GM18867 (cell line): ENCODE measurements around the gene CXXC5.
"Not testable (repeated sequence)": the region's sequence is repeated elsewhere in the genome, so short reads cannot be mapped to it uniquely, and the experiment has no call there.

Experiments
- ATAC-seq: cut with Tn5 transposase; IDR thresholded peaks from one replicate; pipeline ENCODE4 v1.9.1; 2021; ENCODE audit warnings: mild to moderate bottlenecking, moderate library complexity; ENCODE audit not compliant: unreplicated experiment

CXXC5 gene

DNA sequence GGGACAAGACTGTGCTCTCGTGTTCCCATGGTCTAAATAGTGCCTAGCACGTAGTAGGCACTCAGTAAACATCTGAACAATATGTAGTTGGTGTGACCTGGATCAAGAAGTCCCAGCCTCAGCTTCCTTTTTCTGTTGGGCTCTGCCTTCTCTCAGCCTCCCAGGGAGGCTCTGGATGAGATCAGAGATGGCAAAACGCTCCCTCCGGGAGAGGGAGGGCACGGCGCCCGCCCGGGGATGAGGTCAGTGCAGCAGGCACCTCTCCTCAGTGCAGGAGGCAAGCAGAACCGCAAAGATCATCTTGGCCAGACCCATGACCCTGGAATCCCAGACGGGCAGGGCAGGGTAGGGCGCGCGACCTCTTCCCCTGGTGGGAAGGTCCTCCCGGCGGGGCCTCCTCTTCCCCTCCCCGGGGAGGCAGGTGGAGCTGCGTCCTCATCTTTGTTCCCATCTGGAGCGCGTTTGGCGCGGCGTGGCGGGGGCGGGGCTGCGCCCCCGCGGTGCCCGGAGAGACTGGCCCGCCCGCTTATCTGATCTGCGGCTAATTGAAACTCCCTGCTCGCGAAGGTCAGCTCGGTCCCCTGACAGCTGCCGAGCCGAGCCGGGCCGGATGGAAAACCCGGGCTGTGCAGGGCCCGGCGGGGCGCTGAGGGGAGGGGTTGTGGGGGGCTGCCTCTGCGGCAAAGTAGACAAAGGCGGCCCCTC lies 60.9 kb downstream of the CXXC5 start:
- no peak for ATAC-seq

DNA sequence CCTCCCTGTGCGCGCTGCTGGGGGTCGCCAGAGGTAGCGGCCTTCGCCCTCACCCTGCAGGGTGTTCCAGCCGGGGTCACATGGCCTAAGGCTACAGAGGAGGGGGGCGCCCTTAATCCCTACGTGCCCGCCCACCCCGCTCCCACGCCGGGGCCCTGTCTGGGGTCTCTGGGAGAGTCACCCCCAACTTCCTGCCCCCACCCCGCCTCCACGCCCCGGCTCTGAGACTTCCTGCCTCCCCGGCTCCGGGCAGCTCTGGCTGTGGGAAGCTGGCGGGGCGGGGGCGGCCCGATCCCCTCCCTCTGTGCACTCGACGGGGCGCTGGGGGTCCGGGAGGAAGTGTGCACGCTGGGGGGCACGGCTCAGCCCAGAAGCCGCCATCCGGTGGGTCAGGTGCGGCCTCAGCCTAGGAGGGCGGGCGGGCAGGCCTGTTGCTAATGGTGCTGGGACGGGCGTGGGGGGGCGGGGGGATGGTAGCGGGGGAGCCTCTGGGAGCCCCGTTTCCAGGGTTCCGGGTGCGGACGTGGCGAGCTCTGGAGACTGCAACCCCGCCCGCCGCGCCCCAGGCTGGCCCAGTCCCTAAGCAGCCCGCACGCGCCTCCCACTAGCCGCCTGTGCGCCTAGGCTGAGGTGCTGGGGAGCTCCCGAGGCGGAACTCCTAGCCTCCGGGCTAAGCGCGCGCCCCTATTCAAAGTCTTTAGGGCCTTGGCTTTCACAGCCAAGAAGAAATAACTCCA lies 61.6 kb downstream of the CXXC5 start:
- ATAC-seq = no peak

DNA sequence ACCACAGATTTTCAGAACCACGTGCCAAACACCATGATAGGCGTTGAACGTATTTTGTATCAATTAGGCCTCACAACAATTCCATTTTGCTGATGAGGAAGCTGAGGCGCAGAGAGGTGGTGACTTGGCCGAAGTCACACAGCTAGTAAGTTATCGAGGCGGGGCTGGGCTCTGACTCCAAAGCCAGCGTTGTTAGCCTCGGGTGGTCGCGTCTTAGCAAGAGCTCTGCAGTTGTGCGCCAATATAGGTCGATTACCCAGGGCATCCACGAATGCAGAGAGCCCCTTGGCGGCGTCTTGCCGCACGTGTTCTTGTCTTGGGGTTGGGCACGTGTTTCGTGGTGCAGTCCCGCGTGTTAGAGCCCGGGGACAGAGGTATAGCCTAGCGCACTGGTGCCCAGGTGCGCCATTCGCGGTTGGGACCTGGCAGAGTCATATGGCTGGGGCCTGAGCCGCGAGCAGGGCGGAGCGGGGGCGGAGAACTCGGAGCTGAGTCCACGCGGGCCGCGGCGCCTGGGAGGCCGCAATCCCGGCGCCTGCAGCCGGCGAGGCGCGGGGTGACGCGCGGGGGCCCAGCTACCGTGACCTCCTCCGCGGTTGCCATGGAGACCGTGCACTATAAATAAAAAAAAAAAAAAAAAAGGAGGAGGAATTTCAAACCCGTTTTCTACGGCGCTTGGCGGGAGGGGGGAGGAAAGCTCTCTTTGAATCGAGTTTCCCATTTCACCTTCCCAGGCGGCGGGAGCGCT lies 62.3 kb downstream of the CXXC5 start:
- no peak for ATAC-seq

DNA sequence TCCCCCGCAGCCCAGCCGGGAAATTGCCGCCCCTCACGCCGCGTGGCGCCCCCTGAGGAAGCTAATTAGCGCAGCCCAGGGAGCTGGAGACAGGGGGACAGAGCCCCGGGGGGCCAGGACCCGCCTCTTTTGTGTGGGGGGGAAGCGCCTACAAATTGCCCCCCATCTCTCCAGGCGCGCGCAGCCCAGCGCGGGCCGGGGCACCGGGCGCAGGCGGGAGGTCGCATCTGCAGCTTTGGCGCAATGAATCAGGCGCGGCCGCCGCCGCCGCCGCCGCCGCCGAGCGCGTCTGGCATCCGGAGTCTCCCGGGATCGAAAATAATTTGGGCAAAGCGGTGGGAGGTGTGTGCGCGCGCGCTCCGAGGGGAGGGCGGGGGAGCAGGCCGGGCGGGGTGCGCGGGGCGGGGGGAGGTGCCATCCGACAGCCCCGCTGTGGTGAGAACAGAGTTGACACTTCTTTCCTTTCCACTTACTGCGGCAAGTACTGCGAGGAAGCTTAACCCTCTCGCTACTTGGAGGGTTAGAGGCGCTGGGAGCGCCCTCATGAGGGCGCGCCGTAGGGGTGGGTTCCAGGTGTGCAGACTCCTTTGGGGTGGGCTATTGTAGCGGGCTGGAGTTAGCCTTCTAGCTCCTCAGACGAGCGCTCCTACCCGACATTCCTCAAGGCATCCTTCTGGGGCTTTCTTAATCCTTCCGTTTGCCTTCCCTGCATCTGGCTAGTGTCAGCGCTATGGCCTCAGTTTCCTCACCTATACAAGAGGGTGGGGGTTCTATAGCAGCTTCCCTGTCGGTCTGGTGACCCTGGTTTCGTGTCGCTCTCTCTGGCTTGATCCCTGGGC lies 63.1 kb downstream of the CXXC5 start:
- peak; percentile 48 for ATAC-seq

DNA sequence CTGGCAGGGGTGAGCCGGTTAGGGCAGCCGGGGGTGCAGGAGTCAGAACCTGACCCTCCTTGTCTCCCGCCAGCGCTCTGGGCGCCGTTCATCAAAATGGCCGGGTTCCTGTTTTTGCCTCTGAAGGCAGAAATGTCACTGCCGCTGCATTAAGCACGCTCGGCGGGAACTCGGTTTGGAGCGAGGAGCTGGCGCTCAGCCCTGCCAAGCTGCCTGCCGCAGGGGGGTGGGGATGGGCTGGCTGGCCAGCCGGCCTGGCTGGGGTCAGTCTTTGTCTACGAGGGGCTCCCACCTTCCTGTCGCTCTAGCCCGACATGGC lies 63.7 kb downstream of the CXXC5 start:
- ATAC-seq = no peak

DNA sequence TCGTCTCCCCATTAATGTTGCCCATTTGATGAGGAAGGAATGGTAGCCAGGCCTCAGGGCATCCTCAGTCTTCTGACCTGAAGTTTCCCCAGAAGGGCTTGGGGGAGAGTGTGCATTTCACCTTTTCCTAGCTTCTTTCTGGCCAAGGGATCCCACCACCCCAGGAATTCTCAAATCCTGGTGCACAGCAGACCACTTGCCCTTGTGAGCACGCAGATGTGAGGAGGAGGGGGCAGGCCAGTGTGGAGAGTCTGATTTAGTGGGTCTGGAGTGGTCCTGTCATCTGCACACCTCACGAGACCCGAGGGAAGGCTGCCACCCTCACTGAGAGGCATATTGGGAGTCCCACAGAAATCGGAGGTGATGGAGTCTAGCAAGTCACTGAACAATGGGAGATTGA lies 64.3 kb downstream of the CXXC5 start:
- ATAC-seq = no peak

DNA sequence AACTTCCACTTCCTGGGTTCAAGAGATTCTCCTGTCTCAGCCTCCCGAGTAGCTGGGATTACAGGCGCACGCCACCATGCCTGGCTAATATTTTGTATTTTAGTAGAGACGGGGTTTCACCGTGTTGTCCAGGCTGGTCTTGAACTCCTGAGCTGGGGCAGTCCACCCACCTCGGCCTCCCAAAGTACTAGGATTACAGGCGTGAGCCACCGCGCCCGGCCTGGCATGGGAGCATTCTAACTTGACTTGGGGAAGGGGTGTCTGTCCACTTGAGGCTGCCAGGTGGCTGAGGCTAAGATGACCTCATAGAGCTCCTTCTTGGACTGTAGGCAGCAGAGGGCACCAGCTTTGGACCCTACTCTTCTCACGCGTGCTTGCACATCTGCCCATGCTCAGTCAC lies 65.7 kb downstream of the CXXC5 start:
- not testable (repeated sequence) for ATAC-seq

DNA sequence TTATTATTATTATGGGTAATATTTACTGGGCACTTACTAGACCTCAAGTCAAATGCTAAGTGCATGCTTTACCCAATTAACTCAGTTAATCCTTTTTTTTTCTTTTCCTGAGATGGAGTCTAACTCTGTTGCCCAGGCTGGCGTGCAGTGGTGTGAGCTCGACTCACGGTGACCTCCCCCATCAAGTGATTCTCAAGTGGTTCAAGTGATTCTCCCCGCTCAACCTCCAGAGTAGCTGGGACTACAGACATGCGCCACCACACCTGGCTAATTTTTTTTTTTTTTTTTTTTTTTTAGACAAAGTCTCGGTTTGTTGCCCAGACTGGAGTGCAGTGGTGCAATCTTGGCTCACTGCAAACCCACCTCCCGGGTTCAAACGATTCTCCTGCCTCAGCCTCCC lies 69.1 kb downstream of the CXXC5 start:
- ATAC-seq = no peak

DNA sequence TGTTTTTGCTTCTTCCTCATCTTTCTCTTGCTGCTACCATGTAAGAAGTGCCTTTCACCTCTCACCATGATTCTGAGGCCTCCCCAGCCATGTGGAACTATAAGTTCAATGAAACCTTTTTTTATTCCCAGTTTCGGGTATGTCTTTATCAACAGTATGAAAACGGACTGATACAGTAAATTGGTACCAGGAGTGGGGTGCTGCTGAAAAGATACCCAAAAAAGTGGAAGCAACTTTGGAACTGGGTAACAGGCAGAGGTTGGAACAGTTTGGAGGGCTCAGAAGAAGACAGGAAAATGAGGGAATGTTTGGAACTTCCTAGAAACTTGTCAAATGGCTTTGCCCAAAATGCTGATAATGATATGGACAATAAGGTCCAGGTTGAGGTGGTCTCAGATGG lies 70.3 kb downstream of the CXXC5 start:
- not testable (repeated sequence) for ATAC-seq

DNA sequence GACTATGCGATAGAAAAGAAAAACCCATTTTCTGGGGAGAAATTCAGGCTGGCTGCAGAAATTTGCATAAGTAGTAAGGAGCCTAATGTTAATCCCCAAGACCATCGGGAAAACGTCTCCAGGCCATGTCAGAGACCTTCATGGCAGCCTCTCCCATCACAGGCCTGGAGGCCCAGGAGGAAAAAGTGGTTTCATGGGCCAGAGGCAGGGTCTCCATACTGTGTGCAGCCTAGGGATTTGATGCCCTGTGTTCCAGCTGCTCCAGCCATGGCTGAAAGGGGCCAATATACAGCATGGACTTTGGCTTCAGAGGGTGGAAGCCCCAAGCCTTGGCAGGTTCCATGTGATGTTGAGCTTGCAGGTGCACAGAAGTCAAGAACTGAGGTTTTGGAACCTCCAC lies 71.8 kb downstream of the CXXC5 start:
- not testable (repeated sequence) for ATAC-seq

DNA sequence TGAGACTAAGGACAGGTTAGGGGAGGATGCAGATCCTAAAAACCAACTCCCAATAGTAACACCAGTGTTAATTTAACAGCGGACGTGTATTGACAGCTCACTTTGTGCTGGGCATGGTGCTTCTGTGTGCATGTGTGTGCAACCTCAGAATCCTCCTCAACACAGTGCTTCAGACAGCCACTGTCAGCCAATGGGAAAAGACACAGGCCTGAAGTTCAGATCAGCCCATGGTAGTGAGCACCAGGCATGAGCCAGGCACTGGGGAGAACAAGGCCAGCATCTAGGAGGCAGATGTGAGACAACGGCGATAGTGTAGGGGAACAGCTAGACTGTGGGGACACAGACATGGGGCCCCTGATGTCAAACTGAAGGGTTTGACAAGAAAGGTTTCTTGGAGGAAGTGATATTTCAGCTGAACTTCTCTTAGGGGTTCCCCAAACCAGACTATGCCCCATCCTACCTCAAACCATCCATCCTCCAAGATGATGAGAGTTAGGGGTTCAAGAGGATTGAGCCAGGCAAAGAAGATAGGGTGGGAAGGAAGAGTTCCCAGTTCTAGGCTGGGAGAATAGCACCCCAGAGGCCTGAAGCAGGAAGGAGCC lies 75.9 kb downstream of the CXXC5 start:
- no peak for ATAC-seq

DNA sequence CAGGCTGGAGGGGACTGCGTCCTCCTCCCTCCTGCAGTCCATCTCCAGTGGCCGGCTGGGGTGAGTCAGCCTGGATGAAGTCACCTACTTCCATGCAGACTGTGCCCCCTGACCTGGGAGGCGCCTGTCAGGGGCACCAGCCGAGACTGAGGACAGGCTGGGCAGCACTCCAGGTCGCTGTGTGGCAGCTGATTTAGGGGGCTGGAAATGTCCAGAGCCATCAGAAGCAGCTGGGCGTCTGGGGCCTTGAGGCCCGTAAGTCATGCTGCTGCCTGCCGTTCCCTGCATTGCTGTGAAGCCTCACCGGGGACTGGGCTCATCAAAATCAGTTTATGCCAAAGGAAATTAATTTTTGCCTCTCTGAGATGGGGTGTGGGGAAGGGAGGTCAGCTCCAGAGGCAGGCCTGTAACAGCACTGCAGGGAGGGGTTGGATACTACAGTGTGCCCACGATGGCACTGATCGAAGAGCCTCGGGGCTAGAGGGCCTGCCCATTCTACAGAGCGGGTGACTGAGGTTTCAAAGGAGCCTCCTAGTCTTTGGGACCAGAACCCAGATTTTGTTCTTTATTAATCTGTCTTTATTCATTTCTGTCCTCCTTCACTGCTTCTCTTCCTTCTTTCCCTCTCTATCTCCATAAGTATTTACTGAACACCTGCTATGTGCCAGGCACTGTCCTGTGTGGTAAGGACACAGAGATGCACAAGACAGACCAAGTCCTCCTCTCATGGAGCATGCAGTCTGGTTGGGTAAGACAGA lies 77.1 kb downstream of the CXXC5 start:
- ATAC-seq = no peak

DNA sequence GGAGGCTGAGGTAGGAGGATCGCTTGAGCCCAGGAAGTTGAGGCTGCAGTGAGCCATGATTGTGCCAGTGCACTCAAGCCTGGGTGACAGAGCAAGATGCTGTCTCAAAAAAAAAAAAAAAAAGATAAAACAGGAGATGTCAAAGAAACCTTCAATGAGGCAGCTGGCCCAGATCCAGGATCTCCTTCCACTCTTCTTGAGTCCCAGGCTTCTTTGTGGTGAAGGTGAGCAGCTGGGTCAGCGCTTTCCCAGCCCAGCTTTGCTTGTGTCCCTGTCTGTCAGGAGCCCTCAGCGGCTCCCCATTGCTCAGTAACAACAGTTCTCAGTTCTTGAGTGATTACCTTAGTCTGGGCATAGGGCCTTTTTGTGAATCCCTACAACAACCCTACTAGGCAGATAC lies 78.1 kb downstream of the CXXC5 start:
- ATAC-seq = no peak

DNA sequence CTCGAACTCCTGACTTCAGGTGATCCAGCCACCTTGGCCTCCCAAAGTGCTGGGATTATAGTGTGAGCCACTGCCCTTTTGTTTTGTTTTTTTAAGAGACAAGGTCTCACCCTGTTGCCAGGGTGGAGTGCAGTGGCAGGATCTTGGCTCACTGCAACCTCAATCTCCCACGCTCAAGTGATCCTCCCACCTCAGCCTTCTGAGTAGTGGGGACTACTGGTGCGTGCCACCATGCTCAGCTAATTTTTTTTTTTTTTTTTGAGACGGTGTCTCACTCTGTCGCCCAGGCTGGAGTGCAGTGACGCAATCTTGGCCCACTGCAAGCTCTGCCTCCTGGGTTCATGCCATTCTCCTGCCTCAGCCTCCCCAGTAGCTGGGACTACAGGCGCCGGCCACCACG lies 79.5 kb downstream of the CXXC5 start:
- ATAC-seq = not testable (repeated sequence)

DNA sequence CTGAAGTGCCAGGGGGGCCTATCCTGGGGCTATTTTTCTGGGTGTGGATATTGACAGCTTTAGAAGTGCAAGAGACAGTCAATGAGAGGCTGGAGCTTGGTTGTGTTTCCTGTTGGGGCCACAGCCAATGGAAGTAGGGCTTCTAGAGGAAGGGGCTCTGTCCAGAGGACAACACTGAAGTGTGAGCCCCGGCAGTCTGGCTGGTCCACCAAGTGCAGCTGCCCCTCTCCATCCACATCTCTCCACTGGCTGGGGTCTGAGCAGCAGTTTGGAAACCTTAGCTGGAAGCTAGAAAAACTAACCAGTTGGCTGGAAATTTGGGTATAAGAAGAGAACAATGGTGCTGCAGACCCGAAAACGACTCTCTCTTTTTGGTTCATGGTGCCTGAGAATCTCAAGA lies 83.1 kb downstream of the CXXC5 start:
- no peak for ATAC-seq

DNA sequence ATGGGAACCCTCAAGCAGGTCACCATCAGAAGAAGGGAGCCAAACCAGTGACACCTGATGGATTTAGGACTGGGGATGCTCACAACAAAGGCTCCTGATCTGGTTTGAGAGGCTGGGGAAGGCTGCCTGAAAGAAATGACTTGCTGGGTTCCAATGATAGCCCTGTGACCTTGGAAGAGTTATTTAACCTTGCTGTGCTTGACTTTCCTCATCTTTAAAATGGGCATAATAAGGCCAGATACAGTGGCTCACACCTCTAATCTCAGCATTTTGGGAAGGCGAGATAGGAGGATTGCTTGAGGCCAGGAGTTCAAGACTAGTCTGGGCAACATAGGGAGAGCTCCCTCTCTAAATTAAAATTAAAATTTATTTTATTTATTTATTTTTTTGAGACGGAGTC lies 83.9 kb downstream of the CXXC5 start:
- no peak for ATAC-seq

DNA sequence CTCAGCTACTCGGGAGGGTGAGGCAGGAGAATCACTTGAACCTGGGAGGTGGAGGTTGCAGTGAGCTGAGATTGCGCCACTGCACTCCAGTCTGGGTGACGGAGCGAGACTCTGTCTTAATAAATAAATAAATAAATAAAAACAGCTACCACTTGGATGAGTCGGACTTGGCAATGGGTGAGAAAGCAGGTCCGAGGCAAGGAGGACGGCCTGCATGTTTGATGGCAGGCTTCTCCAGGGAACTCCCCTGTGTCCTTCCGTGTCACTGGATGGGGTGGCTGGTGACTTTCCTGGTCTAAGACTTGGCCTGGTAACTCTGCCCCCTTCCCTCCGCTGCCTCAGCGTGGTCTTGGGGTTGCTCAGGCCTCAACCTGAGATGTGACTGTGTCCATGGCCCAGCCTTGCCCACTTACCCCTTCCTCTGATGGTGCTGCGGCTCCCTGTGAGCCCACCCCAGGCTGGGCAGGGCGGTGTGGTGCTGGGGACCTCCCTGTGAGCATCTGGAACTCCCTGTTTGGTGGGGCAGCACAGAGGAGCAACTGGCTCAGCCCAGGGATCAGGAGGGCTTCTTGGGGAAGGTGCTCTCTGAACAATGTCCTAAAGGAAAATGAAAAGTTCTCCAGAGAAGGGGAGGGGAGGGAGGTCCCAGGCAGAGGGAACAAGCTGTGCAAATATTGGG lies 85.0 kb downstream of the CXXC5 start:
- no peak for ATAC-seq
